HG02759 (cell line): ENCODE data around the gene ADAM29.
"Not testable (repeated sequence)": the region's sequence is repeated elsewhere in the genome, so short reads cannot be mapped to it uniquely, and the experiment has no call there.

Experiments
- ATAC-seq: cut with Tn5 transposase; IDR thresholded peaks from one replicate; pipeline ENCODE4 v1.9.1; 2021; ENCODE audit warnings: mild to moderate bottlenecking, moderate library complexity; ENCODE audit not compliant: unreplicated experiment

Gene ADAM29

GRCh38 chr4:174946246-174946645 is 28.1 kb downstream of the ADAM29 start:
- ATAC-seq = no peak

GRCh38 chr4:174948826-174949225 is 30.7 kb downstream of the ADAM29 start:
- ATAC-seq = no peak

DNA sequence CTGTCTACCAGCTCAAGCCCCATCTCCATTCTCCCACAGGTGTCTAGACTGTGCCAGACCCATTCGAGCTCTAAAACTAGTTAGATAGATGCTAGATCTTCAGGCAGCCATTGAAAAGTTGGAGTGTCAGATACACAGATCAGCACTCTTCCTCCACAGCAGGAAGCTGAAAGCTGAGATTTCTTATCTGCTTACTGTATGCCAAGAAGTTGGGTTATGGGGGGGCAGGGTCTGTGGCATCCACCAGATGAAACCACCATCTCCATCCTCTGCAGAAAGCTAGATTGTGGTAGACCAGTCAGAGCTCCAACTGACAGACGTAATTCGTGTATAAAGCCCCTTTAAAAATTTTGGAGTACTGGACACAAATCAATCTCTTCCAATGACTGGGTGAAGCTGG is 54.8 kb downstream of the ADAM29 start:
- ATAC-seq = no peak

DNA sequence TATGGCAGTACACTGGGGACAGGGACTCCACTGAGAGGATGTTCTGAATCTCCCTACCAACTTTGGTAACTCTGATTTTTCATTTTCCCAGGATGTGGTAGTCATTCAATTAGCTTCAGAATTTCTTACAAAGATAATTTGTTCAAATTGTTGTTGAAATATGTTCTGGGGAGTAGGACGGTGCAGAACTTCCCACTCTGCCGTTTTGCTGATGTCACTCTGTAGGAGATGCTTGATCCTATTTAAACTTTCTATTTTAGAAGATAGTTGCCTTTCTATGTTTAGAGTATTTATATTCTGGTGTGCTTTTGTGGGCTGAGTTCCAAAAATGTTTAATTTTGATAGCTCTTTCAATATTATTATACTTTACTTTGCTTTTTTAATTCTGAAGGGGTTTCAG is 55.2 kb downstream of the ADAM29 start:
- ATAC-seq = no peak

GRCh38 chr4:174983128-174983750 is 65.1 kb downstream of the ADAM29 start:
- ATAC-seq = no peak

DNA sequence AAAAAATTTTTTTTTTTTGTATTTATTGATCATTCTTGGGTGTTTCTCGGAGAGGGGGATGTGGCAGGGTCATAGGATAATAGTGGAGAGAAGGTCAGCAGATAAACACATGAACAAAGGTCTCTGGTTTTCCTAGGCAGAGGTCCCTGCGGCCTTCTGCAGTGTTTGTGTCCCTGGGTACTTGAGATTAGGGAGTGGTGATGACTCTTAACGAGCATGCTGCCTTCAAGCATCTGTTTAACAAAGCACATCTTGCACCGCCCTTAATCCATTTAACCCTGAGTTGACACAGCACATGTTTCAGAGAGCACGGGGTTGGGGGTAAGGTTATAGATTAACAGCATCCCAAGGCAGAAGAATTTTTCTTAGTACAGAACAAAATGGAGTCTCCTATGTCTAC is 65.7 kb downstream of the ADAM29 start:
- not testable (repeated sequence) for ATAC-seq

DNA sequence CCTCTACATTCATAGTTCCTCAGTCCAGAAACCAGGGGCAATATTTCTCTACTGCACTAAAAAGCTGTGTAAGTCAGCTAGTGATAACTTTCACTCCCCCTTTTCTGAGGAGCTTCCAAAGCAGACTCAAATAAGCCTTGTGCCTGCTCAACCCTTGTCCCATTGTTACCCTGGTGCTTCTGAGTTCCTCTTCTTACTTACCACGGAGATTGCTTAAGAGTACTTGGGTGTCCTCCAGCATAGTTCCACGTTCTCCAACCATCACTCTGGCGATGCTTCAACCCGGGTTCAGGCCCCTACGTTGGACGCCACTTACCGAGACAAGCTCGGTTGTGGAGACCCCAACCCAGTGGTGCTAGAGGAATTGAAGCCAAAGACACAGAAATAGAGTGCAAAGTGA is 71.6 kb downstream of the ADAM29 start:
- no peak for ATAC-seq

GRCh38 chr4:174993916-174994315 is 75.8 kb downstream of the ADAM29 start:
- no peak for ATAC-seq

DNA sequence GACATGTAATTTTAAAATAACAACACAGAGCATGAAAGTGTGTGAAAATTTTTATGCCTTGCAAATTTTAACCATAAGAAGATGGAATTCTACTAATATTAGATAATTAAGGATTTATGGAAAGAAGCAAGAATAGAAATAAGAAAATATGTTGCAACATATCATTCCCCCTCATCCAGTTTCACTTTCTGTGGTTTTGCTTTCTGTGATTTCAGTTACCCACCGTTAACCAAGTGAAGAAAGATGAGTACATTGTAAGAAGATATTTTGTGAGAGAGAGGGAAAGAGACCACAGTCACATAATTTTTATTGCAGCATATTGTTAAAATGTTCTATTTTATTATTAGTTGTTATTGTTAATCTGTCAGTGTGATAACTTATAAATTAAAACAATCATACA is 77.9 kb downstream of the ADAM29 start:
- ATAC-seq = no peak

DNA sequence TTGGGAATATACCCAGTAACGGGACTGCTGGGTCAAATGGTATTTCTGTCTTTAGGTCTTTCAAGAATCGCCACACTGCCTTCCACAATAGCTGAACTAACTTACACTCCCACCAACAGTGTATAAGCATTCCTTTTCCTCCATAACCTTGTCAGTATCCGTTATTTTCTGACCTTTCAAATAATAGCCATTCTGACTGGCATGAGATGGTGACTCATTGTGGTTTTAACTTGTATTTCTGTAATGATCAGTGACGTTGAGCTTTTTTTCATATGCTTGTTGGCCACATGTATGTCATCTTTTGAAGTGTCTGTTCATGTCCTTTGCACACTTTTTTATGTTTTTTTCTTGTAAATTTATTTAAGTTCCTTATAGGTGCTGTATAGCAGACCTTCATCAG is 81.2 kb downstream of the ADAM29 start:
- no peak for ATAC-seq

DNA sequence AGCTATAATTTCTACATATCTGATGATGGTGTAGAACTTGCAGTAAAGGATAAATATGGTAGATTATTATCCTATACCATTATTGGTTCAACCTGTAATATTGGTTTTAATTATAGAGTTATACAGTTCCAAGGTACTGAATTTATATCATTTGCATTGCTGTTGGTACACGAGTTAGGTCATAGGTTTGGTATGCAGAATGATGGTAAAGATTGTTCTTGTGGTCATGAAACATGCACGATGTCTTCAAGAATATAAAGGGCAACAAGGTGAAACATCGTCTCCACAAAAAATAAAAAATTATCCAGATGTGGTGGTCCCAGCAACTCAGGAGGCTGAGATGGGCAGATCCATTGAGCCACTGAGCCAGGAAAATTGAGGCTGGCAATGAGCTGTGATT is 99.6 kb downstream of the ADAM29 start:
- no peak for ATAC-seq

GRCh38 chr4:175019447-175019846 is 101.3 kb downstream of the ADAM29 start:
- not testable (repeated sequence) for ATAC-seq
